Measurements from ENCODE around the gene CYTH4.

DNA sequence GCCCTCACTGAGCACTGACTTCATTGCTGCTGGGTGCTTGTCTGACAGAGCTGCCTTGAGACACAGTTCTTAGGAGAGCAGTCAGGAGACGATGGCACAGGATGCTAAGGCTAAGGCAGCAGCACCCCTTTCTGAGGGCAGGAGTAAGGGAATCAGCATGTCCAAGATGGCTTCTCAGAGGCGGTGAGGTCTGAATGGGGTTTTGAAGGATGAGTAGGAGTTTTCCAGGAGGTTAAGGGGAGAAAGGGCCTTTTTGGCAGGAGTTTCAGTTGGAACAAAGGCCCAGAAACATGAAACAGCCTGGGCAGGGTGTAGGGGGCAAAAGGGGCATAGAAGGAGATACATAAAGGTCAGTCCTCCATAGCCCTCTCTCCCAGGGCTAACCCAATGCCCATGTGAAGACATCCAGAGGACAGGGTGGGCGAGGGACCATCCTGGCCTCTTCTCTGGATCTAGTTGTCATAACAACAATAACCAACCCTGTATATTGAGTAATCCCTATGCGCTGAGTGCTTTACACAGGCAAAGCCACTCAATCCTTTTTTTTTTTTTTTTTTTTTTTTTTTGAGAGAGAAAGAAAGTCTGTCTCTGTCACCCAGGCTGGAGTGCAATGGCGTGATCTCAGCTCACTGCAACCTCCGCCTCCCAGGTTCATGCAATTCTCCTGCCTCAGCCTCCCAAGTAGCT lies 19.0 kb downstream of the CYTH4 start:
- TF ChIP-seq SUZ12 (IDR thresholded peaks at IDR 0.05; ENCODE audit: extremely low read depth, insufficient read depth, insufficient read length) (no peak), YY1 (IDR thresholded peaks at IDR 0.05; ENCODE audit: insufficient read depth, insufficient read length) (no peak)
